Activated CD4-positive, alpha-beta T cell treated with anti-CD3 and anti-CD28 coated beads, Interleukin-2, amount 10 ng/mL, durations not matched to agents 7 days and 5 days (primary cell): ENCODE measurements around the gene LPIN3. TPM values are rescaled to one million over a fixed set of nuclear protein-coding genes. Genes with fewer than 3 reads are reported as not detected.

Source experiments
- CTCF ChIA-PET: fragments of 350-600 bp; sonication (Branson Sonifier 250); formaldehyde crosslinking; loops from one replicate; lab custom pipeline; 2021; ENCODE audit warnings: antibody characterized with exemption; lab: Charles Lee
- POLR2A ChIA-PET: fragments of 350-600 bp; sonication (Branson Sonifier 250); formaldehyde crosslinking; loops from one replicate; lab custom pipeline; 2021; ENCODE audit warnings: antibody characterized with exemption; lab: Charles Lee
- DNase-seq: peaks from one replicate; pipeline ENCODE4 v3.0.0-alpha.2; 2020
- H3K27ac Mint-ChIP-seq: one replicate; pipeline ENCODE4 v1.8.0; 2021; ENCODE audit warnings: mild to moderate bottlenecking, moderate library complexity, mixed read lengths
- H3K27me3 Mint-ChIP-seq: one replicate; pipeline ENCODE4 v1.8.0; 2021; ENCODE audit warnings: mixed read lengths
- H3K36me3 Mint-ChIP-seq: one replicate; pipeline ENCODE4 v1.8.0; 2021; ENCODE audit warnings: low read depth, mixed read lengths
- H3K4me1 Mint-ChIP-seq: one replicate; pipeline ENCODE4 v1.8.0; 2021; ENCODE audit warnings: mixed read lengths
- H3K4me3 Mint-ChIP-seq: one replicate; pipeline ENCODE4 v1.8.0; 2021; ENCODE audit warnings: mild to moderate bottlenecking, moderate library complexity, mixed read lengths
- H3K9me3 Mint-ChIP-seq: one replicate; pipeline ENCODE4 v1.8.0; 2021; ENCODE audit warnings: mixed read lengths
- total RNA-seq, 2 experiments: library from RNA; stranded (reverse); gene quantifications; one replicate each; pipeline ENCODE4 v1.2.3, GENCODE V29; 2021

The LPIN3 gene
- total RNA-seq, 2 experiments from 2014 or later = 4.3 to 4.6 TPM

GRCh38 chr20:41365777-41366545 is 25.3 kb downstream of the LPIN3 start:
- POLR2A ChIA-PET = no interaction called here
- CTCF ChIA-PET = no interaction called here
- H3K4me3 Mint-ChIP-seq = no peak overlapping the region
- no peaks in the 10 kb centered on the region for H3K36me3 Mint-ChIP-seq
- no peak for DNase-seq
- H3K4me1 Mint-ChIP-seq = peaks cover 2% of the 10 kb centered on the region
- H3K27me3 Mint-ChIP-seq = peaks cover 35% of the 10 kb centered on the region
- no peak overlapping the region for H3K27ac Mint-ChIP-seq
- H3K9me3 Mint-ChIP-seq = no peaks in the 10 kb centered on the region

- CTCF ChIA-PET = no interaction called here
Measured at GRCh38 chr20:41366546-41367392, 26.1 kb downstream of the LPIN3 start, which contains the start of gene EMILIN3. EMILIN3 (minus strand) TSS chr20:41366818; CDS start chr20:41366634, 184 bp downstream.

GRCh38 chr20:41367393-41367695 is 26.7 kb downstream of the LPIN3 start:
- CTCF ChIA-PET = no interaction called here
- Mint-ChIP-seq H3K27me3 (peaks cover 38% of the 10 kb centered on the region), H3K36me3 (no peaks in the 10 kb centered on the region), H3K9me3 (peaks cover 5% of the 10 kb centered on the region), H3K4me1 (peaks cover 2% of the 10 kb centered on the region), H3K4me3 (no peak overlapping the region), H3K27ac (no peak overlapping the region)
- POLR2A ChIA-PET = no interaction called here
- DNase-seq = no peak

More at GRCh38 chr20:41366546-41367392, 26.1 kb downstream of the LPIN3 start, which contains the start of gene EMILIN3:
- DNase-seq = no peak
- POLR2A ChIA-PET = no interaction called here
- peaks cover 38% of the 10 kb centered on the region for H3K27me3 Mint-ChIP-seq
- no peaks in the 10 kb centered on the region for H3K36me3 Mint-ChIP-seq
- peaks cover 5% of the 10 kb centered on the region for H3K9me3 Mint-ChIP-seq
- H3K4me1 Mint-ChIP-seq = peaks cover 2% of the 10 kb centered on the region
- H3K27ac Mint-ChIP-seq = no peak within 1 kb of the TSS
- no peak within 1 kb of the TSS for H3K4me3 Mint-ChIP-seq

- POLR2A ChIA-PET = no interaction called here
- Mint-ChIP-seq H3K27ac (no peak overlapping the region), H3K9me3 (peaks cover 10% of the 10 kb centered on the region), H3K27me3 (peaks cover 38% of the 10 kb centered on the region), H3K4me1 (peaks cover 2% of the 10 kb centered on the region), H3K36me3 (no peaks in the 10 kb centered on the region), H3K4me3 (no peak overlapping the region)
- CTCF ChIA-PET = no interaction called here
- no peak for DNase-seq
Measured at GRCh38 chr20:41367956-41368355, 27.3 kb downstream of the LPIN3 start.

GRCh38 chr20:41369673-41370072 is 29.1 kb downstream of the LPIN3 start:
- Mint-ChIP-seq H3K4me3 (no peak overlapping the region), H3K9me3 (peaks cover 12% of the 10 kb centered on the region), H3K36me3 (no peaks in the 10 kb centered on the region), H3K27me3 (peaks cover 35% of the 10 kb centered on the region), H3K27ac (no peak overlapping the region), H3K4me1 (peaks cover 2% of the 10 kb centered on the region)
- no peak for DNase-seq
- ChIA-PET CTCF (no interaction called here), POLR2A (no interaction called here)

GRCh38 chr20:41370176-41370575 is 29.6 kb downstream of the LPIN3 start:
- Mint-ChIP-seq H3K4me3 (no peak overlapping the region), H3K36me3 (no peaks in the 10 kb centered on the region), H3K27ac (no peak overlapping the region), H3K9me3 (peaks cover 12% of the 10 kb centered on the region), H3K27me3 (peaks cover 32% of the 10 kb centered on the region), H3K4me1 (peaks cover 2% of the 10 kb centered on the region)
- POLR2A ChIA-PET = no interaction called here
- no peak for DNase-seq
- CTCF ChIA-PET = no interaction called here

- POLR2A ChIA-PET = no interaction called here
- CTCF ChIA-PET = no interaction called here
- H3K4me3 Mint-ChIP-seq = no peak overlapping the region
- H3K4me1 Mint-ChIP-seq = peaks cover 2% of the 10 kb centered on the region
- peaks cover 12% of the 10 kb centered on the region for H3K9me3 Mint-ChIP-seq
- H3K27ac Mint-ChIP-seq = no peak overlapping the region
- H3K27me3 Mint-ChIP-seq = peaks cover 27% of the 10 kb centered on the region
- no peak for DNase-seq
- H3K36me3 Mint-ChIP-seq = no peaks in the 10 kb centered on the region
Measured at GRCh38 chr20:41371371-41371770, 30.8 kb downstream of the LPIN3 start.

GRCh38 chr20:41373251-41373783 is 32.7 kb downstream of the LPIN3 start:
- Mint-ChIP-seq H3K4me3 (no peak overlapping the region), H3K9me3 (peaks cover 12% of the 10 kb centered on the region), H3K4me1 (no peaks in the 10 kb centered on the region), H3K36me3 (no peaks in the 10 kb centered on the region), H3K27ac (peak overlapping the region; percentile 16), H3K27me3 (peaks cover 26% of the 10 kb centered on the region)
- CTCF ChIA-PET = no interaction called here
- POLR2A ChIA-PET = no interaction called here
- DNase-seq = no peak

- DNase-seq = no peak
- Mint-ChIP-seq H3K27ac (no peak overlapping the region), H3K4me1 (no peaks in the 10 kb centered on the region), H3K36me3 (no peaks in the 10 kb centered on the region), H3K27me3 (peaks cover 25% of the 10 kb centered on the region), H3K4me3 (no peak overlapping the region), H3K9me3 (peaks cover 12% of the 10 kb centered on the region)
- POLR2A ChIA-PET = no interaction called here
- CTCF ChIA-PET = no interaction called here
Measured at GRCh38 chr20:41373931-41374920, 33.6 kb downstream of the LPIN3 start.

- Mint-ChIP-seq H3K27ac (no peak overlapping the region), H3K36me3 (no peaks in the 10 kb centered on the region), H3K4me3 (no peak overlapping the region), H3K9me3 (peaks cover 12% of the 10 kb centered on the region), H3K4me1 (peaks cover 14% of the 10 kb centered on the region), H3K27me3 (peaks cover 32% of the 10 kb centered on the region)
- POLR2A ChIA-PET = no interaction called here
- CTCF ChIA-PET = no interaction called here
- DNase-seq = no peak
Measured at GRCh38 chr20:41375846-41376245, 35.2 kb downstream of the LPIN3 start.

- H3K36me3 Mint-ChIP-seq = no peaks in the 10 kb centered on the region
- CTCF ChIA-PET = no interaction called here
- peaks cover 30% of the 10 kb centered on the region for H3K27me3 Mint-ChIP-seq
- DNase-seq = no peak
- H3K4me1 Mint-ChIP-seq = peaks cover 15% of the 10 kb centered on the region
- no peak overlapping the region for H3K27ac Mint-ChIP-seq
- H3K9me3 Mint-ChIP-seq = peaks cover 9% of the 10 kb centered on the region
- no peak overlapping the region for H3K4me3 Mint-ChIP-seq
- POLR2A ChIA-PET = no interaction called here
Measured at GRCh38 chr20:41376349-41376748, 35.7 kb downstream of the LPIN3 start.

GRCh38 chr20:41377275-41377674 is 36.7 kb downstream of the LPIN3 start:
- CTCF ChIA-PET = no interaction called here
- Mint-ChIP-seq H3K9me3 (peaks cover 7% of the 10 kb centered on the region), H3K27me3 (peaks cover 28% of the 10 kb centered on the region), H3K36me3 (no peaks in the 10 kb centered on the region), H3K4me1 (peaks cover 15% of the 10 kb centered on the region), H3K4me3 (no peak overlapping the region), H3K27ac (no peak overlapping the region)
- POLR2A ChIA-PET = no interaction called here
- no peak for DNase-seq
